Measurements from ENCODE around the gene EOGT.

EOGT gene

DNA sequence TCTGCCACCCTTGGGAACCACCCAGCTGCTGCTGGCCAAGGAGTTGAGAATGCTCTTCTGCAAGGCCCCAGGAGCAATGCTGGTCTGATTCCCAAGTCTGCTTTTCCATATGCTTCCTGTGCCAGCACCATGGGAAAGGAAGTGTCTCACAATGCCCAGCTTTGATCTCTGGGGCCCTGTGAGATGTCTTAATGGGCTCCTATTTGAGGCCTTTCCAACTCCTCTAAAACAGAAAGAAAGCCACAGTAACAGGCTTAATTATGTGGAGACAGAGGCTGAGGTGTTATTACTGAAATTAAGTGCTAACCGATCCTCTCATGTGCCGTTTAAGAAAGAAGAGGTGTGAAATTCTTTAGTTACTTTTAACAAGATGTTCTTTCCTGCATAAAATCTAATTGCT is 4.5 kb downstream of the EOGT start:
- DNase-seq = peak in 1 of 3 experiments; percentile 1

GRCh38 chr3:69005791-69006482 is 7.5 kb downstream of the EOGT start:
- no peak for DNase-seq

DNA sequence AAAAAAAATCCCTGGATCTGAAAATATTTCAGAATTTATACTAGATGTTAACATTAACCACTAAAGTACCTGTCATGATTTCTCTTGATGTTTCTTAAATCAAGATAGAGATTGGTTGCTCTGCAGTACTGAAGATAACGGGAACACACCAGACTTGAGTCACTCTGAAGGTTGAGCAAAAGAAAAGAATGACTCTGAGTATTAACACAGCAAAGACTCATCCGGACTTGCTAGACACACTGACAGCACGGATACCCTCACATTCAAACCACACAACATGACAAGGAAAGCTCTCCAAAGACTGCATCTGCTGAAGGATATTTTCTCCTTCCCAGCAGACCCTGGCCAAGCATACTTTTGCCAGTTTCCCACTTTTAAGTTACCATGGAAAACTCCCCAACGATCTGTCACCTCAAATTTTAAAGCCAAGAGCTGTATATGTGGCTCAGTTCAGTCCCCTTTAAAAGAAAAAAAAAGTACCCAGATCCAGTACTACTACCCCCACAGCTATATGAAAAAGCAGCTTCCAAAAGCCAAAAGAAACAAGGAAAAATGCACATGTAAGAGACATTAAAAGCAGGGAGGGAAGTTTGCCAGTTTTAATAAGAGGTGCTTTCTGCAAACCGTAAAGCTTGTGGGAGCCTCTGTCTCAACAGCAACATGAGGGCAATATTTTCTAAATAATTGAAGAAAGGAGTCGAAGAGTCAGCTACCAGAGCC is 8.3 kb downstream of the EOGT start:
- no peak for DNase-seq

DNA sequence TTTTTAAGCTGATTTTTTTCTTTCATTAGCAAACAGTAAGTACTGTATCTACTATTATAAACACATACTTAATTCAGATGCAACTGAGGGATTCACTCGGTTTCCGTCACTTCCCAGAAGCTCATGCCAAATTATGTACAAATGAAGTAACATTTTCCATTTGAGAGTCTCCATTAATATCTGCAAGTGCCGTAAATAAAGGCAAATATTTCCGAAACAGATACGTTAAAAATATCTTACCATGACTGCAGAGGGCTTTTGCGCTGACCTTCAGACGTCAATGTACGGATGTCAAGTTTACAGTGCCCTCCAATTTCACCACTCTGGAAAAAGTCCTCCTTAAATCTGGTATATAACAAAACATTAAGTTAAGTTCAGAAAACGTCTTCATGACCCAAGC is 9.3 kb downstream of the EOGT start:
- no peak for DNase-seq

DNA sequence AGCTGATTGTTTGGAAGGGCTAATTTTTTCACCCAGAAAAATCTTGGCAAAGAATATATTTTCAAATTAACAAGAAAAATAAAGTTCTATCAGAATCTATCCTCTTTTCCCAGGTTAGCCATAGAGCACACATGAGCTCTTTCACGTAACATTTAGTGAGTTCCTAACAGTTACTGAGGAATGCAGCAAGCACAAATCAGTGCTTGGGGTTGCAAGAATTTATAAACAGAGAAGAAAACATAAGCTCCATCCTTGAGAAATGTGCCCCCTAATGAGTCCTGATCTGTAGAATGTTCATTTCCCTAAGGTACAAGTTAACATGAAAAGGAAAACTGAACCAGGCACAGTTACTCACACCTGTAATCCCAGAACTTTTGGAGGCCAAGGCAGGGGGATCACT is 13.9 kb downstream of the EOGT start:
- DNase-seq = no peak

- DNase-seq = no peak
Measured at GRCh38 chr3:68999158-68999557, 14.3 kb downstream of the EOGT start.

GRCh38 chr3:68997887-68998286 is 15.6 kb downstream of the EOGT start:
- no peak for DNase-seq

GRCh38 chr3:68996356-68996995 is 17.0 kb downstream of the EOGT start:
- DNase-seq = no peak

GRCh38 chr3:68988740-68989139 is 24.7 kb downstream of the EOGT start:
- DNase-seq = no peak

GRCh38 chr3:68987322-68987721 is 26.2 kb downstream of the EOGT start:
- DNase-seq = no peak

DNA sequence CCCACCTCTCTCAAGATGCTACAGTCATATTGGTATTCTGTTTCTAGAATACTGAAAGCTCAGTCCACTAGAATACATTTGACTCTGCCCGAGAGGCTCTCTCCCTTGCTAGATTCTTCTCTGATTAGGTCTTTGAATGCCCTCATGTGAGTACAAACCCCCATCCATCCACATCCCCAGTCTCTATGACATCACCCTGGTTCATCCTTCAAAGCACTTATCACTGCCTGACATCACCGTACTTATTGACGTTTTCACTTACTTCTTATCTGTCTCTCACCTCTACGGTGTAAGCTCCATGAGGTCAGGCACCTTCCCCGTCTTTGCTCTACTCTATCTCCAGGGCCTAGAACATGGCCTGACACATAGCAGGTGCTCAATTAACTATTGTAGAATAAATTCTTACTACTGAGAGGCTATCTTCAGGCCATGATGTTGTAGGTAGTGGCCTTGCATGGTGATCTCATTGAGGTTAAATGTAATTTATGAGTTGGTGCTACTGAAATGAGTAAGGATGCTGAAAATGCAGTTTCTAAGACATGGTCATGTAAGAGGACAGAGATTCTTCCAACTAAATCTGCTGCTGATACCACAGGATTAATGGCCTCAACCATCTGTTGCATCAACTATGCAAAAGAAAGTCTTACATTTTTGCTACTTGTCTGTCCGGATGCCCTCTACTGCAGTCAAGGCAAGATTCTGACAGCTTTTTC is 26.8 kb downstream of the EOGT start:
- no peak for DNase-seq

GRCh38 chr3:68985146-68985790 is 28.2 kb downstream of the EOGT start:
- DNase-seq = no peak

GRCh38 chr3:68984011-68984530 is 29.4 kb downstream of the EOGT start:
- DNase-seq = no peak

GRCh38 chr3:68977486-68978167 is 35.9 kb downstream of the EOGT start:
- DNase-seq = no peak

DNA sequence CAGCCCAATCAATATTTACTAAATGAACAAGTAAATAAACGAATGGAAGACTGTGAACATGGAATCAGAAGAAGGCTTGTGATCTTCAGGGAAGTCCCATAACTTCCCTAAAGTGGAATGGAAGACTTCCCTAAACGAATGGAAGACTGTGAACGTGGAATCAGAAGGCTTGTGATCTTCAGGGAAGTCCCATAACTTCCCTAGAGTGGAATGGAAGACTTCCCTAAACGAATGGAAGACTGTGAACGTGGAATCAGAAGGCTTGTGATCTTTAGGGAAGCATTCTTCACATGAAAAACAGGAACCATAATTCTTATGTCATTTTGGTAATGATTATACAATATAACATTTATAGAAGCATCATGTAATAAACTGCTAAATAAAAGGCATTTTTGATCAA is 38.8 kb downstream of the EOGT start:
- DNase-seq = no peak

GRCh38 chr3:68973639-68974038 is 39.8 kb downstream of the EOGT start:
- DNase-seq = no peak

DNA sequence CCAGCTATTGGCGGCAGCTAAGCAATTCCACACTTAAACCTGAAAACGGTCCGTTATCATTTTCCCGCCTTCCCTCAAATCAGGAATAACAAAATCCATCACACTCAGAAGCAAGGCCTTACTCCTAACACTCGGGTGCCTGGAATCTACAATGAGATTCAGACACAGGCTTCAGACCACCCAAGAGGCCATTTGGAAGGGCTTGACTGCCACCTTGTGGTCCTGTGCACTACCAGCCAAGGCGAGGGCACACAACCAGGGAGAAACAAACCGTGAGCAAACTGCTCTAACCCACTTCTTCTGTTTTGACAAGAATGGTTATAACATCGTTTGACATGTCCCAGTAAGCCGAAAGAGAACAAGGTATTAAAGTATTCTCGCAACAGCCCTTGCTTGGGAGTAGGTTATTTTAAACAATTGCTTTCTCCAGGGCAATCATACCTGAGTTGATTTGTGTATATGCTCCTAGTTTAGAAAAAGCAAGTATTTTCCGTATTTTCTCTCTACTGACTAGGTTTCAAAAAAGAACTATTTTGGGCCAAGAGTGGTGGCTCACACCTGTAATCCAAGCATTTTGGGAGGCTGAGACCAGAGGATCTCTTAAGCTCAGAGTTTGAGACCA is 41.0 kb downstream of the EOGT start:
- DNase-seq = peak; percentile 15 to 67 (median 34)

- no peak for DNase-seq
Measured at GRCh38 chr3:68964694-68965093, 48.8 kb downstream of the EOGT start.

- DNase-seq = no peak
Measured at GRCh38 chr3:68963891-68964290, 49.6 kb downstream of the EOGT start.

GRCh38 chr3:68963376-68963775 is 50.1 kb downstream of the EOGT start:
- no peak for DNase-seq

DNA sequence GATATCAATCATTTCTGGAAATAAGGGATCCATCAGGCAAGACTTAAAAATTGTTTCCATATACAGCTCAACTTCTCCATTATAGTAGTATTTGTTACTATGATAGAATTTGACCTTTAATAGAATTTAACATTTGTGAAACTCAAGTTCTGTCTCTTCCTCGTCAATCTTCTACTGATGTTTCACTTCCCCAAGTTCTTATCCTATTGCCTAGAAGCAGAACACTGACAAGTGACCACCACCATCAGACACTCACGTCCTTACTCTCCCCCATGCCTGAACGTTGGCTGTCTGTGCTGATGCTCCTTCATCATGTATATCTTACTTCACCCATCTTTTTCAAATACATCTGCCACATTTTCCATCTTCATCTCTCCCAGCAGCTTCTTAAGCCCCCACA is 54.6 kb downstream of the EOGT start:
- no peak for DNase-seq

GRCh38 chr3:68957895-68958294 is 55.6 kb downstream of the EOGT start:
- DNase-seq = no peak
